ENCODE results near the gene CACNA1I. TPM values are rescaled to one million over a fixed set of nuclear protein-coding genes. Genes with fewer than 3 reads are reported as not detected.

The CACNA1I gene
- total RNA-seq, 6 experiments from 2014 or later: 0.06 TPM; not detected in 5

DNA sequence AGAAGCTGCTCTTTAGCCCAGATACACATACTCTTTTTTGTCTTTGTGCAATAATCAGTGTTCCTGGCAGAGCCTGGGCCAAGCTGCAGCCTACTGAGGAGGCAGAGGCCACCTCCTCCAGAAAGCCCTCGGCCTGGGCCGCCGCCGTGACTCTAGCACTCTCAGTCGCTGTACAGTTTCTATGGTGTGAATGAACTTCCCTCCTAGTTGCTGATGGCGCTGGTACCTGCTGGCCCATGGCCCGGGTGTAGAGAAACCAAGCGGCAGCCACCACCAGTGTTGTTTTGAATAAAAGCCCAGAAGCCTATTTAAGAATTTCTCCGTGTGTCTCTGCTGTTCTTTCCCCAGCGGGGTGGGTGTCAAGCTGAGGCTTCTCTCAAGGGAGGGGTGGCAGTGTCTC, 118.9 kb downstream of the CACNA1I start:
- no peak overlapping the region for H3K27ac ChIP-seq
- TF ChIP-seq, protein P1, sequence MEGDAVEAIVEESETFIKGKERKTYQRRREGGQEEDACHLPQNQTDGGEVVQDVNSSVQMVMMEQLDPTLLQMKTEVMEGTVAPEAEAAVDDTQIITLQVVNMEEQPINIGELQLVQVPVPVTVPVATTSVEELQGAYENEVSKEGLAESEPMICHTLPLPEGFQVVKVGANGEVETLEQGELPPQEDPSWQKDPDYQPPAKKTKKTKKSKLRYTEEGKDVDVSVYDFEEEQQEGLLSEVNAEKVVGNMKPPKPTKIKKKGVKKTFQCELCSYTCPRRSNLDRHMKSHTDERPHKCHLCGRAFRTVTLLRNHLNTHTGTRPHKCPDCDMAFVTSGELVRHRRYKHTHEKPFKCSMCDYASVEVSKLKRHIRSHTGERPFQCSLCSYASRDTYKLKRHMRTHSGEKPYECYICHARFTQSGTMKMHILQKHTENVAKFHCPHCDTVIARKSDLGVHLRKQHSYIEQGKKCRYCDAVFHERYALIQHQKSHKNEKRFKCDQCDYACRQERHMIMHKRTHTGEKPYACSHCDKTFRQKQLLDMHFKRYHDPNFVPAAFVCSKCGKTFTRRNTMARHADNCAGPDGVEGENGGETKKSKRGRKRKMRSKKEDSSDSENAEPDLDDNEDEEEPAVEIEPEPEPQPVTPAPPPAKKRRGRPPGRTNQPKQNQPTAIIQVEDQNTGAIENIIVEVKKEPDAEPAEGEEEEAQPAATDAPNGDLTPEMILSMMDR (IDR thresholded peaks at IDR 0.05): no peak
- no peak for TF ChIP-seq POLR2A (IDR thresholded peaks at IDR 0.05)
- no peak overlapping the region for H3K4me3 ChIP-seq
- 100% methylated on average over 2 of the region's 10 CpGs for WGBS (ENCODE audit: insufficient coverage, low coverage, low lambda C conversion rate, missing lambda C conversion rate)
- H3K4me1 ChIP-seq: no peaks in the 10 kb centered on the region
- H3K36me3 ChIP-seq: no peaks in the 10 kb centered on the region
- H3K9me3 ChIP-seq: no peaks in the 10 kb centered on the region
- intact Hi-C loops (cut with DNase I): no loop called here
- ATAC-seq: no peak
- H3K27me3 ChIP-seq: no peaks in the 10 kb centered on the region
- no peak for DNase-seq

DNA sequence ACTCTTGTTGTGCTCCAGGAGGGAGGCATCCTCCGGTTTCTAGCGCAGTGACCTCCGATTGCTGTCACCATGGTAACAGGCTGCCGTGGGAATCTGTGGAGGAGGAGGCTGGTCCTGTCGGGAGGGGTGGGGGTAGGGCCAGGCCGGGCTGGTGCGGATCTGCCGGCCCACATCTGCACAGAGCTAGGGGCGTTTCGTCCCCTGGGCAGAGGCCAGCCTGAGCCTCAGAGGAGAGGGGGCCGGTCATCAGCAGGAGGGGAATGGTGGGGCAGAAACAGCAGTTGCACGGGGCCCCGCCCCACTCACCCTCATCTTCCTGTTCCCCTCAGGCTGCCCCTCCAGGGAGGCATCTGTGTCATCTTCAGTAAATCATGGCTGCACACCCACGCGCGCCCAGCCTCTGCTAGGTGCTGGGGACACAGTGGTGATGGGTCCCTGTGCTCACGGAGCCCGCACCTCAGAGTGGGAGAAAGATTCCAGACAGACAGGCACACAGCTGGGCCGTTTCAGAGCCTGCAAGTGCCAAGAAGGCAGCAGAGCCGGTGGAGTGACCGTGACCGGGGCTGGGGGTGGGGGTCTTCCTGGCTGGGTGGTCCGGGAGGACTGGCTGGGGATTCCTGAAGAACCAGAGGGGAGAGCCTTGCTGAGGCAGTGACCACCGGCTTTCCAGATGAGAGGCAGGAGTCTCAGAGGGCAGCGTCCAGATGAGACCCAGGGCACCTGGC, 120.5 kb downstream of the CACNA1I start:
- 17% methylated on average over 6 of the region's 25 CpGs for WGBS (ENCODE audit: insufficient coverage, low coverage, low lambda C conversion rate, missing lambda C conversion rate)
- no peak for ATAC-seq

DNA sequence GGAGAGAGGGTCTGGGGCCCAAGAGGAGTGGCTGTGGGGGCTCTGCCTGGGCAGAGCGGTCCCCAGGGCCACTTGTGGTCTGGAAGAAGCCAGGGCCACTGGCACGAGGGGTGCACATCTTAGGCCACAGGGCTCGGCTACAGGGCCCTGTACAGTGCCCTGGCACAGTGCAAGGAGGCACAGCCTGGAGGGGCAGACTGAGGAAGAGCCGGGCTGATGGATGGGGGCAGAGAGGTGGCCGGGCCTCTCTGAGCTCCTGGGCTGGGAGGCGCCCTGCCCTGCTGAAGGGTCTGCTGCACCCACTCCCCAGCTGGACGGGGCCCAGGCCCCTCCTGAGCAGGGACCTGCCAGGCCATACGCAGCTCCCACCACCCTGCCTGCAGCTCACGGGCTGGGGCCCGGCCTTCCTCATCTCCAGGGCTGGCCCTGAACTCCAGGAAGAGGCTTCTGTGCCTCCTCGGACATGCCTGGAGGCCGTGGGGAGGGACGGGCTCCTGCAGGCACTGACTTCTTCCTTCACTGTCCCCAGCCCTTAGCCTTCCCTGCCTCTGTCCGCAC, 123.5 kb downstream of the CACNA1I start:
- ATAC-seq: peak in 1 of 4 donors; percentile 28
- 23% methylated on average over 4 of the region's 14 CpGs for WGBS (ENCODE audit: insufficient coverage, low coverage, low lambda C conversion rate, missing lambda C conversion rate)
- no peaks in the 10 kb centered on the region for H3K27me3 ChIP-seq
- H3K27ac ChIP-seq: no peak overlapping the region
- TF ChIP-seq, protein P1 (IDR thresholded peaks at IDR 0.05): no peak
- TF ChIP-seq POLR2A (IDR thresholded peaks at IDR 0.05): no peak
- no peak overlapping the region for H3K4me3 ChIP-seq
- H3K9me3 ChIP-seq: no peaks in the 10 kb centered on the region
- no peak for DNase-seq
- no peaks in the 10 kb centered on the region for H3K36me3 ChIP-seq
- H3K4me1 ChIP-seq: no peaks in the 10 kb centered on the region
- intact Hi-C loops (cut with DNase I): no loop called here

More for the DNA sequence above, 120.5 kb downstream of the CACNA1I start:
- DNase-seq: no peak
- H3K36me3 ChIP-seq: no peaks in the 10 kb centered on the region
- H3K27me3 ChIP-seq: no peaks in the 10 kb centered on the region
- TF ChIP-seq, protein P1 (IDR thresholded peaks at IDR 0.05): no peak
- no peaks in the 10 kb centered on the region for H3K9me3 ChIP-seq
- no peaks in the 10 kb centered on the region for H3K4me1 ChIP-seq
- no peak overlapping the region for H3K4me3 ChIP-seq
- H3K27ac ChIP-seq: no peak overlapping the region
- intact Hi-C loops (cut with DNase I): no loop called here

DNA sequence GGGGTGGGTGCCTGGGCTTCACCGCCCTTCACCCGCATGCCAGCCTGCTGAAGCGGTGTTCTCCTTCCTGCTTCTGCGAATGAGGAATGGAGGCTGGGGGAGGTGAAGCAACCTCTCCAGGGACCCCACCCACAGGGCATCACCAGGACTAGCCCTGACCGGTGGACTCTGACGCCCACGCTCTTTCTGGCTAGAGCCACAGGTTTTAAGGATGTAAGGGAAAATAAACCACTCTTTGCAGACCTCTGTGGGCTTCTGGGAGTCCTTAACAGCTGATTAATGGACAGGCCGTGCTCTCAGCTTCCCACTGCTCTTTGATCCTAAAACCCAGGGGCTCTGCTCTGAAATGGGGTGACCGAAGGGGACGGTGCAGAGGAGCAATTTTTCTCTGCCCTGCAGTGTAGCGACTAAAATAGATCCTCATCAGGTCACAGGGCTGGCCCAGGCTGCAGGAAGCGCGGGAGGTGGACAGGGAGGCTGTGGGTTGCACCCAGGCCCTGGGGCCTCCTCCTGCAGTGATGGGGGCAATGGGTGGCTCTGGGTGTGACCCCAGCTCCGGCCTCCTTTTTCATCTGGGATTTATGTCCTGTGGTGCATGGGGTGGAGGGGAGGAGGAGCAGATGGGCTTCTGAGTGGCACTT, 127.4 kb downstream of the CACNA1I start:
- intact Hi-C loops (cut with DNase I): no loop called here
- no peak overlapping the region for H3K27ac ChIP-seq
- H3K4me1 ChIP-seq: no peaks in the 10 kb centered on the region
- no peak overlapping the region for H3K4me3 ChIP-seq
- WGBS (ENCODE audit: insufficient coverage, low coverage, low lambda C conversion rate, missing lambda C conversion rate): 50% methylated on average over 2 of the region's 14 CpGs
- ATAC-seq (no peak), DNase-seq (no peak)
- no peaks in the 10 kb centered on the region for H3K9me3 ChIP-seq
- no peaks in the 10 kb centered on the region for H3K27me3 ChIP-seq
- no peaks in the 10 kb centered on the region for H3K36me3 ChIP-seq
- no peak for TF ChIP-seq POLR2A (IDR thresholded peaks at IDR 0.05)
- TF ChIP-seq, protein P1 (IDR thresholded peaks at IDR 0.05): no peak
